ENCODE measurements around the gene RSBN1. TPM values are rescaled to one million over a fixed set of nuclear protein-coding genes. Genes with fewer than 3 reads are reported as not detected.
A peak's percentile ranks its signal among the peaks of the same experiment; 100 is the strongest.

The RSBN1 gene
- total RNA-seq (10 to 100 TPM; 29.9 to 58.1 (median 42.0) TPM), polyA plus RNA-seq (10 to 100 TPM; 40.7 to 44.2 TPM), total RNA-seq (93.4 reads per million, percentile 83 among the genes with 10 or more reads in this experiment)

DNA sequence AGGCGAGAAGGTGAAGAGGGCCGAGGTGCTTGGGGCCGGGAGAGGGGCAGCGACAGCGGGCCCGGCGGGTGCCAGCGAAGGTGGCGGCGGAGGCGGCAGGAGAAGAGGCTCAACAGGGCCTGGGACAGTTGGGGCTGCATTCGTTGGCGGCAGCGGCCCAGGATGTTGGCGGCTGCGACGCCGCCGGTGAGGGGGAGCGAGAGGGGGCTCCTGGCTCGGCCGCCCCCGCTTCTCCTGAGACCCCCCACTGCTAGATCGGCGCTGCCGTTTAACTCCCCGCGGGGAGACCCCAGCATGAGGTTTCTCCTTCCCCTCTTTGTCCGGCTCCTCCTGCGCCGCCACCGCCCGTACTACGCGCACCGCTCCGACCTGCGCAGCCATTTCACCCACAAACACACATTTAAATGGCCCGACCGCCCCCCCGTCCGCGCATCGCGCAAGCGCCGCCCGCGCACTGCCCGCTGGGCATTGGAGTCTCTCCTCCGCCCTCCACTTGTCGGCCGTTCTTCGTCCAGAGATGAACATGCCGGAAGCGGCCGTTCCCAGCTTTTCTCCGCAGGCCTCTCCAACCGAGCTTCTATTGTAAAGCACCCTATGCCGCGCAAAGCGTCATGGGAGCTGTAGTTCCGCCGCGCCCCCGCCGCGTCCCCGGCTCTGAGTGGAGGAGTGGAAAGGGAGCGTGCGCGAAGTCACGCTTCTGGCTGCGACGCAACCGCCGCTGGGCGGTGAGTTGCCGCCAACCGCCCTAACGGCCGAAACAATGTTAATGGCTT, at the start of gene RSBN1:
Gene RSBN1 (minus strand): TSS at position 589 of the 773 bp plus-strand sequence. CDS start 64 bp downstream, at position 525.
- Histone ChIP-seq H3K9me3 (ENCODE audit: control insufficient read depth in 2 of 3, low read length in 3 of 3) (no peaks in the 10 kb centered on the region), H3K36me3 (ENCODE audit: control insufficient read depth in 2 of 3, insufficient read depth in 3 of 3, low read length in 3 of 3) (peaks cover 0 to 6% (median 0%) of the 10 kb centered on the region in 3 experiments), H3K27ac (ENCODE audit: low read depth, low read length) (peak within 1 kb of the TSS; percentile 97), H3K27me3 (ENCODE audit: control insufficient read depth in 2 of 2, insufficient read depth in 2 of 2, low read length in 2 of 2) (no peaks in the 10 kb centered on the region), H3K4me3 (ENCODE audit: low read length) (peak within 1 kb of the TSS; percentile 88), H3K4me1 (ENCODE audit: control insufficient read depth in 2 of 2, insufficient read depth in 2 of 2, low read length in 2 of 2) (peaks cover 17 to 25% of the 10 kb centered on the region in 2 donors)
- intact Hi-C loops (cut with micrococcal nuclease): loop anchor here (1.0 to 10.0 kb wide), 23 partner anchors 29 to 1250 kb away; partner anchors contain the start of genes AP4B1 (in 2 of the 2), CSDE1 (in 2 of the 2), HIPK1 (in 2 of the 2) and MAGI3 (in 2 of the 2)
- peak within 1 kb of the TSS; percentile 96 to 99 (median 98) for H3K27ac Mint-ChIP-seq
- POLR2A ChIA-PET: interaction anchor here (0.8 to 3.5 kb wide), 23 partner anchors 13 to 1192 kb away, joined by 3 to 45 read pairs (median 5); partner anchors contain the start of genes AP4B1, CAPZA1, DCLRE1B and PHTF1
- DNase-seq: peak; percentile 92 to 99 (median 98)
- peaks cover 20 to 51% (median 38%) of the 10 kb centered on the region in 7 donors for H3K4me1 Mint-ChIP-seq
- CTCF ChIA-PET: interaction anchor here (0.5 to 1.7 kb wide), 4 partner anchors 12 to 93 kb away, joined by 4 to 7 read pairs (median 6); partner anchors contain the start of genes AP4B1 and DCLRE1B
- H3K4me3 Mint-ChIP-seq: peak within 1 kb of the TSS; percentile 91 to 99 (median 97)
- peaks cover 0 to 3% (median 0%) of the 10 kb centered on the region in 11 donors for H3K9me3 Mint-ChIP-seq
- H3K36me3 Mint-ChIP-seq: peaks cover 0 to 24% (median 8%) of the 10 kb centered on the region in 5 donors
- peak; percentile 95 for ATAC-seq
- H3K27me3 Mint-ChIP-seq: no peaks in the 10 kb centered on the region

GRCh38 chr1:113861641-113862040, 49.4 kb upstream of the RSBN1 start:
- H3K27ac Mint-ChIP-seq: peak overlapping the region in 6 of 9 donors; percentile 0 to 77 (median 54)
- peaks cover 23 to 57% (median 47%) of the 10 kb centered on the region in 7 donors for H3K4me1 Mint-ChIP-seq
- H3K9me3 ChIP-seq (ENCODE audit: control insufficient read depth in 2 of 3, low read length in 3 of 3): no peaks in the 10 kb centered on the region
- H3K9me3 Mint-ChIP-seq: no peaks in the 10 kb centered on the region
- peaks cover 0 to 30% of the 10 kb centered on the region in 2 donors for H3K4me1 ChIP-seq (ENCODE audit: control insufficient read depth in 2 of 2, insufficient read depth in 2 of 2, low read length in 2 of 2)
- H3K27ac ChIP-seq (ENCODE audit: low read depth, low read length): no peak overlapping the region
- intact Hi-C loops (cut with micrococcal nuclease): no loop called here
- peaks cover 0 to 23% (median 5%) of the 10 kb centered on the region in 3 experiments for H3K36me3 ChIP-seq (ENCODE audit: control insufficient read depth in 2 of 3, insufficient read depth in 3 of 3, low read length in 3 of 3)
- ATAC-seq: no peak
- no peak for DNase-seq
- POLR2A ChIA-PET: no interaction called here
- CTCF ChIA-PET: no interaction called here
- peaks cover 1 to 51% (median 35%) of the 10 kb centered on the region in 5 donors for H3K36me3 Mint-ChIP-seq
- no peaks in the 10 kb centered on the region for H3K27me3 ChIP-seq (ENCODE audit: control insufficient read depth in 2 of 2, insufficient read depth in 2 of 2, low read length in 2 of 2)
- H3K4me3 Mint-ChIP-seq: no peak overlapping the region
- H3K27me3 Mint-ChIP-seq: no peaks in the 10 kb centered on the region
- no peak overlapping the region for H3K4me3 ChIP-seq (ENCODE audit: low read length)

DNA sequence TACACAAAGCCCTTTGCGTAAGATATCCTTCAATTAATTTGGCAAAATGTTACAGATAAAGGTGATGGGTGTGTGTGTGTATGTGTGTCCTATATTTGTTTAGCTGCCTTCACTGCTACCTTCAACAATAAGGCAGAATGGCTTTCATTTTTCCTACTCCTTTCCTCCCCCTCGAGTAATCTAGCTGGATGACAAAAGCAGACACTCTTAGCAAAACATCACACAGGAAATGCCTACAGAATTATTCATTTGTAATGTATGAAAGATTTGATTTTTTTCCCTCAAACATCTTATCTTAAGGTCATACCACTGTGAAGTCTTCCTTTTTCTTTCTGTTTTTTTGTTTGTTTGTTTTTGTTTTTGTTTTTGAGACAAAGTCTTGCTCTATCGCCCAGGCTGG, 48.6 kb upstream of the RSBN1 start:
- H3K4me1 Mint-ChIP-seq: peaks cover 28 to 58% (median 45%) of the 10 kb centered on the region in 7 donors
- ChIA-PET CTCF (interaction anchor here (1.0 kb wide), 1 partner anchor 10 kb away, joined by 3 read pairs; no protein-coding TSS in a partner anchor), POLR2A (interaction anchor here (1.3 kb wide), 1 partner anchor 33 kb away, joined by 3 read pairs; no protein-coding TSS in a partner anchor)
- peak overlapping the region in 6 of 9 donors; percentile 0 to 77 (median 22) for H3K27ac Mint-ChIP-seq
- Histone ChIP-seq H3K36me3 (ENCODE audit: control insufficient read depth in 2 of 3, insufficient read depth in 3 of 3, low read length in 3 of 3) (peaks cover 0 to 30% (median 5%) of the 10 kb centered on the region in 3 experiments), H3K4me3 (ENCODE audit: low read length) (no peak overlapping the region), H3K9me3 (ENCODE audit: control insufficient read depth in 2 of 3, low read length in 3 of 3) (no peaks in the 10 kb centered on the region), H3K27ac (ENCODE audit: low read depth, low read length) (no peak overlapping the region), H3K27me3 (ENCODE audit: control insufficient read depth in 2 of 2, insufficient read depth in 2 of 2, low read length in 2 of 2) (no peaks in the 10 kb centered on the region), H3K4me1 (ENCODE audit: control insufficient read depth in 2 of 2, insufficient read depth in 2 of 2, low read length in 2 of 2) (peaks cover 0 to 30% of the 10 kb centered on the region in 2 donors)
- peak overlapping the region in 1 of 10 donors; percentile 29 for H3K4me3 Mint-ChIP-seq
- no peaks in the 10 kb centered on the region for H3K9me3 Mint-ChIP-seq
- H3K27me3 Mint-ChIP-seq: no peaks in the 10 kb centered on the region
- H3K36me3 Mint-ChIP-seq: peaks cover 9 to 56% (median 40%) of the 10 kb centered on the region in 5 donors
- intact Hi-C loops (cut with micrococcal nuclease): no loop called here
- no peak for ATAC-seq
- no peak for DNase-seq

GRCh38 chr1:113859478-113860175, 47.4 kb upstream of the RSBN1 start:
- no peak for DNase-seq

GRCh38 chr1:113858982-113859381, 46.7 kb upstream of the RSBN1 start:
- H3K9me3 Mint-ChIP-seq: no peaks in the 10 kb centered on the region
- DNase-seq: no peak
- H3K27me3 Mint-ChIP-seq: no peaks in the 10 kb centered on the region
- ATAC-seq: no peak
- H3K27me3 ChIP-seq (ENCODE audit: control insufficient read depth in 2 of 2, insufficient read depth in 2 of 2, low read length in 2 of 2): no peaks in the 10 kb centered on the region
- peak overlapping the region in 1 of 10 donors; percentile 14 for H3K4me3 Mint-ChIP-seq
- H3K27ac ChIP-seq (ENCODE audit: low read depth, low read length): no peak overlapping the region
- H3K9me3 ChIP-seq (ENCODE audit: control insufficient read depth in 2 of 3, low read length in 3 of 3): no peaks in the 10 kb centered on the region
- H3K27ac Mint-ChIP-seq: peak overlapping the region in 8 of 9 donors; percentile 10 to 87 (median 38)
- peaks cover 0 to 25% of the 10 kb centered on the region in 2 donors for H3K4me1 ChIP-seq (ENCODE audit: control insufficient read depth in 2 of 2, insufficient read depth in 2 of 2, low read length in 2 of 2)
- H3K36me3 Mint-ChIP-seq: peaks cover 14 to 61% (median 48%) of the 10 kb centered on the region in 5 donors
- peaks cover 0 to 47% (median 5%) of the 10 kb centered on the region in 3 experiments for H3K36me3 ChIP-seq (ENCODE audit: control insufficient read depth in 2 of 3, insufficient read depth in 3 of 3, low read length in 3 of 3)
- H3K4me1 Mint-ChIP-seq: peaks cover 20 to 47% (median 34%) of the 10 kb centered on the region in 7 donors
- CTCF ChIA-PET: interaction anchor here (1.1 kb wide), 1 partner anchor 9 kb away, joined by 5 read pairs; no protein-coding TSS in a partner anchor
- intact Hi-C loops (cut with micrococcal nuclease): no loop called here
- H3K4me3 ChIP-seq (ENCODE audit: low read length): no peak overlapping the region
- POLR2A ChIA-PET: interaction anchor here (1.3 kb wide), 1 partner anchor 46 kb away, joined by 3 read pairs; the partner anchor contains the start of gene AP4B1

More at GRCh38 chr1:113859478-113860175, 47.4 kb upstream of the RSBN1 start:
- peak overlapping the region in 8 of 10 donors; percentile 2 to 70 (median 34) for H3K4me3 Mint-ChIP-seq
- Histone ChIP-seq H3K27ac (ENCODE audit: low read depth, low read length) (no peak overlapping the region), H3K4me1 (ENCODE audit: control insufficient read depth in 2 of 2, insufficient read depth in 2 of 2, low read length in 2 of 2) (peaks cover 0 to 25% of the 10 kb centered on the region in 2 donors), H3K27me3 (ENCODE audit: control insufficient read depth in 2 of 2, insufficient read depth in 2 of 2, low read length in 2 of 2) (no peaks in the 10 kb centered on the region), H3K4me3 (ENCODE audit: low read length) (no peak overlapping the region), H3K36me3 (ENCODE audit: control insufficient read depth in 2 of 3, insufficient read depth in 3 of 3, low read length in 3 of 3) (peaks cover 0 to 42% (median 5%) of the 10 kb centered on the region in 3 experiments), H3K9me3 (ENCODE audit: control insufficient read depth in 2 of 3, low read length in 3 of 3) (no peaks in the 10 kb centered on the region)
- intact Hi-C loops (cut with micrococcal nuclease): no loop called here
- peaks cover 21 to 47% (median 33%) of the 10 kb centered on the region in 7 donors for H3K4me1 Mint-ChIP-seq
- H3K36me3 Mint-ChIP-seq: peaks cover 12 to 54% (median 42%) of the 10 kb centered on the region in 5 donors
- POLR2A ChIA-PET: interaction anchor here (0.7 to 1.3 kb wide), 2 partner anchors 34 to 45 kb away, joined by 3 to 6 read pairs; partner anchors contain the start of gene AP4B1
- H3K27ac Mint-ChIP-seq: peak overlapping the region in 8 of 9 donors; percentile 10 to 73 (median 46)
- H3K27me3 Mint-ChIP-seq: no peaks in the 10 kb centered on the region
- ATAC-seq: peak; percentile 78
- no peaks in the 10 kb centered on the region for H3K9me3 Mint-ChIP-seq
- CTCF ChIA-PET: interaction anchor here (1.0 to 1.1 kb wide), 2 partner anchors 10 to 11 kb away, joined by 3 to 5 read pairs; no protein-coding TSS in a partner anchor

Measured in naive thymus-derived CD4-positive, alpha-beta T cell (primary cell).